ENCODE results near the gene CHID1.

The CHID1 gene

DNA sequence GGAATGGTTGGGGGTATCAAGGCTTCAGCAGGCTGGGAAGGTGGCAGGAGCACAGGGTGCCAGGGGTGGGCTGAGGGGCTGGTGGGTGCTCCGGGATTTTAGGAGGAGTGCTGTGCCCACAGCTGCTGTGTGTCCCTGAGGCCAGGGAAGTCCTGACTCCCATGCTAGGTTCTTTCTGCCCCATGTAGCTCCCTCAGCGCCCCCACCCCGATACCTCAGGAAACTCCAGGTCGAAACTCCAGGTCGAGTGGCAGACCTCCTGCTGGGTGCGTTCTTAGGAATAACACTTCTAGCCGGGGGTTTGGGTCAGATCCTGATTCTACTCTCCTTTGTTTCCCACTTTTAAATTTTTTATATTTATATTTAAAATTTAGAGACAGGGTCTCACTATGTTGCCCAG is 23.3 kb upstream of the CHID1 start:
- TF ChIP-seq, protein P1, sequence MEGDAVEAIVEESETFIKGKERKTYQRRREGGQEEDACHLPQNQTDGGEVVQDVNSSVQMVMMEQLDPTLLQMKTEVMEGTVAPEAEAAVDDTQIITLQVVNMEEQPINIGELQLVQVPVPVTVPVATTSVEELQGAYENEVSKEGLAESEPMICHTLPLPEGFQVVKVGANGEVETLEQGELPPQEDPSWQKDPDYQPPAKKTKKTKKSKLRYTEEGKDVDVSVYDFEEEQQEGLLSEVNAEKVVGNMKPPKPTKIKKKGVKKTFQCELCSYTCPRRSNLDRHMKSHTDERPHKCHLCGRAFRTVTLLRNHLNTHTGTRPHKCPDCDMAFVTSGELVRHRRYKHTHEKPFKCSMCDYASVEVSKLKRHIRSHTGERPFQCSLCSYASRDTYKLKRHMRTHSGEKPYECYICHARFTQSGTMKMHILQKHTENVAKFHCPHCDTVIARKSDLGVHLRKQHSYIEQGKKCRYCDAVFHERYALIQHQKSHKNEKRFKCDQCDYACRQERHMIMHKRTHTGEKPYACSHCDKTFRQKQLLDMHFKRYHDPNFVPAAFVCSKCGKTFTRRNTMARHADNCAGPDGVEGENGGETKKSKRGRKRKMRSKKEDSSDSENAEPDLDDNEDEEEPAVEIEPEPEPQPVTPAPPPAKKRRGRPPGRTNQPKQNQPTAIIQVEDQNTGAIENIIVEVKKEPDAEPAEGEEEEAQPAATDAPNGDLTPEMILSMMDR (IDR thresholded peaks at IDR 0.05; ENCODE audit: control insufficient read depth, extremely low read depth, insufficient read depth), result no peak
- no peak for DNase-seq (ENCODE audit: low read depth)
- no peak overlapping the region for H3K4me3 ChIP-seq (ENCODE audit: low read depth, low read length)

DNA sequence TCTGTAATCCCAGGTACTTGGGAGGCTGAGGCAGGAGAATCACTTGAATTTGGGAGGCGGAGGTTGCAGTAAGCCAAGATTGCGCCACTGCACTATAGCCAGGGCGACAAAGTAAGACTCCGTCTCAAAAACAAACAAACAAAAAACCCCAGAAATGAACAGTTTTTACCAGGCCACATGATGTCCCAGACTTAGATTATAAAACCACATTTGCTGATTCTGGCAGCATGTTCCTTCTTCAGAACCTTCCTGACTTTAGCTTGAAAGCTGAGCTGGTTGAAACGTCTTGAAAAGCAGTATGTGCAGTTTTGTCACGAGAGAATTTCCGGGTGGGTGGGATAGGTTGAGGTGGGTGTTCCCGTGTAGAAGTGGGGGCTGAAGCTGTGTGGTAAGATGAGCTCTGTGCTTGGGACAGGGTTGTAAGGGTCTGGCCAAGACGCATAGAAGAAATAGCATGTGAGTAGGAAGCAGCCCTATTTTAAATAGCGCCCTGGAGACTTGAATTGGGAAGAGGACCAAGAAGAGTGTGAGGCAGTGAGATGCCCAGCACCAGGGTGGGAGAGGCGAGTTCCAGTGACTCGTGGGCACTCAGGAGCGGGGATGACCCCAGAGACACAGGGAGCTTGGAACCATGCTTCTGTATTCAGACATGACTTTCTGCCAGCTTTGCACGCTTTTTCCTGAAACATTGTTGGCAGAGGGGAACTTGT is 22.7 kb upstream of the CHID1 start:
- H3K4me3 ChIP-seq (ENCODE audit: low read depth, low read length), result no peak overlapping the region
- TF ChIP-seq, protein P1 (IDR thresholded peaks at IDR 0.05; ENCODE audit: control insufficient read depth, extremely low read depth, insufficient read depth), result no peak

DNA sequence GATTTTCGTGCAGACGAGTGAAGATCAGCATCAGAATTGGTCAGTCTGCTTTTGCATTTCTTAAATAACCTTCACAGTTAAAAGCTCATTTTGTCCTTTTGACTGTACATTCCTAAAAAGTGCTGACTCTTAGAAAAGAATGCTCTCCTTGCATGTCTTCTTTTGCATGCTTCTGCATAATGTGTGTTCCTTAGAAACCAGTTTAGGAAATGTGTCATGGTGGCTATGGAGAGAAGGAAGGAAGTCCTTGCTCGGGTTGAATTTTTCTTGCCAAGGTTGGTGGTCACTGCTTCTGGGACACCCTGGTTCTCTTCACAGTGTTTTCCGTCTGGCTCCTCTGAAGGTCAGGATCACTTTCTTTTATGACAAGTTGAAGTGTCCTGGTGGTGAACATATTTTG is 21.8 kb upstream of the CHID1 start:
- TF ChIP-seq, protein P1 (IDR thresholded peaks at IDR 0.05; ENCODE audit: control insufficient read depth, extremely low read depth, insufficient read depth), result no peak
- H3K4me3 ChIP-seq (ENCODE audit: low read depth, low read length), result no peak overlapping the region
- DNase-seq (ENCODE audit: low read depth), result no peak

More for the DNA sequence above, 22.7 kb upstream of the CHID1 start:
- no peak for DNase-seq (ENCODE audit: low read depth)

DNA sequence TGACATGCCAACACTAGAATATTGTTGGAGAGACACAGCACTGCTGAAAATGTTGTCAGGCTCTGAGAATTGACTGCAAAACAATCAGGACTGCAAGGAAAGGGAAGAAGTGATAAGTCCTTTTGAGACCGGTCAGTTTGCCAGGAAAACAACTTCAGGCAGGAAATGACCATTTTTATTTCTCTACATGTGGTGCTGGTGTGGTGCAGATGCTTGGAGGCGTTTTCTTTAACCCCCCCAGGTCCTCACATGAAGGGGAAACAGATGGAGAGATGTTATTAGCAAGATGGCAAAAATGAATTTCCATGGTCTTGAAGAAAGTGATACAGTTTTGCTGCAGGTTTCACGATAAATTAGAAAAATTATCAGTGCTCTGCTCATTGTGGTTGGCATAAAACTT is 20.8 kb upstream of the CHID1 start:
- TF ChIP-seq, protein P1 (IDR thresholded peaks at IDR 0.05; ENCODE audit: control insufficient read depth, extremely low read depth, insufficient read depth), result no peak
- no peak for DNase-seq (ENCODE audit: low read depth)
- H3K4me3 ChIP-seq (ENCODE audit: low read depth, low read length), result no peak overlapping the region

DNA sequence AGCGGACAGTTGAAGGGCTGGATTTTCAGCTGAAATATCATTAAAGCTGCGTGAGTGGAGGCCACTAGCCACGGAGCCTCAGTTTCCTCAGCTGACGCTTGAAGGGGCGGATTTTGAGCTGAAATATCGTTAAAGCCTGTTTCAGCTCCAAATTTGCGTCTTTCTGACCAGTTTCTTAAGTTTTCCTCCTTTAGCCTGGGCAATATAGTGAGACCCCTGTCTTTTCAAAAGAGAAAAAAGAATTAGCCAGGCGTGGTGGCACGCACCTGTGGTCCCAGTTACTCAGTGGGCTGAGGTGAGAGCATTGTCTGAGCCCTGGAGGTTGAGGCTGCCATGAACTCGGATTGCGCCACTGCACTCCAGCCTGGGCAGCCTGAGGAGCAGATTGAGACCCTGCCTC is 18.8 kb upstream of the CHID1 start:
- no peak for DNase-seq (ENCODE audit: low read depth)
- TF ChIP-seq, protein P1 (IDR thresholded peaks at IDR 0.05; ENCODE audit: control insufficient read depth, extremely low read depth, insufficient read depth), result no peak
- H3K4me3 ChIP-seq (ENCODE audit: low read depth, low read length), result no peak overlapping the region

DNA sequence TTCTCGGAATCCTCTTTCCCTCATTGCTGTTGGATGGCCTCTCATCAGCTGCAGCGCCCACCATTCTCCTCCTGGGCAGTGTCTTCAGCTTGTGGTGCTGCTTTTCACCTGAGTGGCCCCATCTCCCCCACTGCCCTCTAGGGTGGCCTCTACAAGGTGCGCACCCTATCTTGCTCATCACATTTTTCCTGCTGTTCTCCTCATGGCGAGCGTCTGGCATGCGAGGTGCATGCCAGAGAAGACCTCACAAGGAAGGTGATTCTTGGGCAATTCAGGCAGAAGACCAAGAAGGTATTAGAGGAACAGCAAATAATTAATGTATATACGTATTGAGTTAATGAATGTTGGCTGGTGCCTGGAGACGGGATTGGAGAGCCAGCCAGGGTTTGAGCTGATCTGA is 18.2 kb upstream of the CHID1 start:
- no peak for DNase-seq (ENCODE audit: low read depth)
- TF ChIP-seq, protein P1 (IDR thresholded peaks at IDR 0.05; ENCODE audit: control insufficient read depth, extremely low read depth, insufficient read depth), result no peak
- no peak overlapping the region for H3K4me3 ChIP-seq (ENCODE audit: low read depth, low read length)

DNA sequence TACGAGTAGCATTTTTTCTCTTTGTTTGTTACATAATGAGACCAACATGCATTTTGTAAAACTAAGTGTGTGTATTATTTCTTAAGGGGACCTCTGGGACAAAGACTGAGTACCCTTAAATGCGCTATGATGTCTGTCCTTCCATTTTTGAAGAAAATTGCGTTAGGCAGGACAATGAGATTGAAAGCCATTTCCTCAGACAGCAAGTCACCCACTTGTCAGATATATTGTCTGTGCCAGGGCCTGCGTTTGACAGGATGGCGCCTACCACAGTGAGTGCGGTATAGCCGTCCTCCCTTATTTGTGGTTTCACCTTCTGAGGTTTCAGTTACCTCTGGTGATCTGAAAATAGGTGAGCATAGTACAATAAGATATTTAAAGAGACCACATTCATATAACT is 17.3 kb upstream of the CHID1 start:
- H3K4me3 ChIP-seq (ENCODE audit: low read depth, low read length), result no peak overlapping the region
- TF ChIP-seq, protein P1 (IDR thresholded peaks at IDR 0.05; ENCODE audit: control insufficient read depth, extremely low read depth, insufficient read depth), result no peak
- DNase-seq (ENCODE audit: low read depth), result no peak

Data from LNCaP clone FGC (cell line).